H9 (cell line): Measurements from ENCODE around the gene CLDN20. TPM values are rescaled to one million over a fixed set of nuclear protein-coding genes. Genes with fewer than 3 reads are reported as not detected.

Experiments used
- DNase-seq: peaks from one replicate; pipeline ENCODE4 v3.0.0-alpha.2; 2017
- H2AFZ ChIP-seq: one replicate; pipeline ENCODE4 v1.6.1; 2013; ENCODE audit warnings: mild to moderate bottlenecking, low read length, control low read depth, moderate library complexity
- H2AK5ac ChIP-seq: 2 replicates; pipeline ENCODE4 v1.6.1; 2013; ENCODE audit warnings: low read length, control low read depth, mixed read lengths; ENCODE audit not compliant: insufficient read length
- H2BK120ac ChIP-seq: one replicate; pipeline ENCODE4 v1.6.1; 2013; ENCODE audit warnings: low read depth, mild to moderate bottlenecking, low read length, control low read depth, inconsistent platforms; ENCODE audit not compliant: poor library complexity, severe bottlenecking
- H2BK12ac ChIP-seq: 2 replicates; pipeline ENCODE4 v1.6.1; 2013; ENCODE audit warnings: low read length, control low read depth, mixed read lengths, low read depth; ENCODE audit not compliant: insufficient read length
- H2BK15ac ChIP-seq: 2 replicates; pipeline ENCODE4 v1.6.1; 2013; ENCODE audit warnings: low read depth, low read length, control low read depth
- H2BK20ac ChIP-seq: one replicate; pipeline ENCODE4 v1.6.1; 2013; ENCODE audit warnings: low read depth, mild to moderate bottlenecking, low read length, control low read depth, inconsistent platforms; ENCODE audit not compliant: poor library complexity, severe bottlenecking
- H2BK5ac ChIP-seq: 2 replicates; pipeline ENCODE4 v1.6.1; 2013; ENCODE audit warnings: low read length, control low read depth, mixed read lengths; ENCODE audit not compliant: insufficient read length
- H3K14ac ChIP-seq: 2 replicates; pipeline ENCODE4 v1.6.1; 2013; ENCODE audit warnings: low read length, control low read depth; ENCODE audit not compliant: insufficient read depth
- H3K18ac ChIP-seq: 2 replicates; pipeline ENCODE4 v1.6.1; 2013; ENCODE audit warnings: low read depth, mild to moderate bottlenecking, mixed read lengths, low read length, control low read depth; ENCODE audit not compliant: insufficient read length
- H3K23ac ChIP-seq: 2 replicates; pipeline ENCODE4 v1.6.1; 2013; ENCODE audit warnings: low read length, control low read depth, mixed read lengths, low read depth; ENCODE audit not compliant: insufficient read length
- H3K23me2 ChIP-seq: 2 replicates; pipeline ENCODE4 v1.6.1; 2013; ENCODE audit warnings: low read depth, mild to moderate bottlenecking, mixed read lengths, low read length, control low read depth; ENCODE audit not compliant: insufficient read length, poor library complexity, severe bottlenecking
- H3K27ac ChIP-seq: 2 replicates; pipeline ENCODE4 v1.5.1; 2013; ENCODE audit warnings: low read length, control low read depth, mixed read lengths, low read depth; ENCODE audit not compliant: insufficient read length
- H3K27me3 ChIP-seq: 2 replicates; pipeline ENCODE4 v1.6.1; 2013; ENCODE audit warnings: low read length, control low read depth, inconsistent platforms; ENCODE audit not compliant: insufficient read depth
- H3K4ac ChIP-seq: 2 replicates; pipeline ENCODE4 v1.6.1; 2013; ENCODE audit warnings: low read depth, mild to moderate bottlenecking, control low read depth, inconsistent platforms, low read length, moderate library complexity
- H3K4me1 ChIP-seq: 2 replicates; pipeline ENCODE4 v1.6.1; 2013; ENCODE audit warnings: low read length, control low read depth, inconsistent platforms; ENCODE audit not compliant: insufficient read depth
- H3K4me2 ChIP-seq: 2 replicates; pipeline ENCODE4 v1.6.1; 2013; ENCODE audit warnings: low read length, control low read depth, mixed read lengths; ENCODE audit not compliant: insufficient read length, insufficient read depth
- H3K56ac ChIP-seq: 2 replicates; pipeline ENCODE4 v1.6.1; 2013; ENCODE audit warnings: low read depth, mild to moderate bottlenecking, mixed read lengths, low read length, control low read depth; ENCODE audit not compliant: insufficient read length
- H3K79me1 ChIP-seq: 2 replicates; pipeline ENCODE4 v1.6.1; 2013; ENCODE audit warnings: low read depth, mild to moderate bottlenecking, moderate library complexity, low read length, control low read depth, inconsistent platforms; ENCODE audit not compliant: insufficient read depth, poor library complexity, severe bottlenecking
- H3K79me2 ChIP-seq: 2 replicates; pipeline ENCODE4 v1.6.1; 2013; ENCODE audit warnings: low read length, control low read depth, inconsistent platforms; ENCODE audit not compliant: insufficient read depth
- H3K9ac ChIP-seq: 2 replicates; pipeline ENCODE4 v1.6.1; 2013; ENCODE audit warnings: low read length, control low read depth, mixed read lengths; ENCODE audit not compliant: insufficient read length; ENCODE audit errors: extremely low read depth
- H3K9me3 ChIP-seq: one replicate; pipeline ENCODE4 v1.6.1; 2013; ENCODE audit warnings: low read depth, low read length, inconsistent platforms; ENCODE audit not compliant: control insufficient read depth
- H3T11ph ChIP-seq: one replicate; pipeline ENCODE4 v1.6.1; 2013; ENCODE audit warnings: mild to moderate bottlenecking, low read length, control low read depth, inconsistent platforms
- H4K20me1 ChIP-seq: one replicate; pipeline ENCODE4 v1.6.1; 2013; ENCODE audit not compliant: control insufficient read depth, insufficient read length, insufficient read depth
- H4K5ac ChIP-seq: 2 replicates; pipeline ENCODE4 v1.6.1; 2013; ENCODE audit warnings: low read depth, mild to moderate bottlenecking, mixed read lengths, low read length, control low read depth; ENCODE audit not compliant: insufficient read length
- H4K8ac ChIP-seq: replicated peaks from 2 replicates; pipeline ENCODE4 v1.6.1; 2013; ENCODE audit warnings: low read length, control low read depth, mixed read lengths, low read depth; ENCODE audit not compliant: insufficient read length
- H4K91ac ChIP-seq: 2 replicates; pipeline ENCODE4 v1.6.1; 2013; ENCODE audit warnings: low read depth, mild to moderate bottlenecking, moderate library complexity, mixed read lengths, low read length, control low read depth; ENCODE audit not compliant: insufficient read length
- H3K27ac Mint-ChIP-seq, 3 experiments: 2 replicates in 2 of 3; 3 replicates in 1 of 3; pipeline ENCODE4 v1.8.0; 2020 to 2021; ENCODE audit warnings: mixed read lengths in 3 of 3, mild to moderate bottlenecking in 1 of 3, moderate library complexity in 1 of 3
- H3K27me3 Mint-ChIP-seq: 2 replicates; pipeline ENCODE4 v1.8.0; 2021; ENCODE audit warnings: low read depth, mild to moderate bottlenecking, moderate library complexity, mixed read lengths
- H3K36me3 Mint-ChIP-seq, 3 experiments: 2 replicates in 2 of 3; 3 replicates in 1 of 3; pipeline ENCODE4 v1.8.0; 2020 to 2021; ENCODE audit warnings: low read depth in 3 of 3, mixed read lengths in 3 of 3; ENCODE audit not compliant: insufficient read depth in 1 of 3
- H3K4me1 Mint-ChIP-seq, 2 experiments: 2 replicates each; pipeline ENCODE4 v1.8.0; 2020; ENCODE audit warnings: mixed read lengths in 2 of 2
- H3K4me3 Mint-ChIP-seq, 2 experiments: 2 replicates in 1 of 2; 3 replicates in 1 of 2; pipeline ENCODE4 v1.8.0; 2020 to 2021; ENCODE audit warnings: mild to moderate bottlenecking in 2 of 2, mixed read lengths in 2 of 2, moderate library complexity in 1 of 2
- H3K9me3 Mint-ChIP-seq, 2 experiments: 2 replicates in 1 of 2; 3 replicates in 1 of 2; pipeline ENCODE4 v1.8.0; 2020; ENCODE audit warnings: mild to moderate bottlenecking in 2 of 2, mixed read lengths in 2 of 2, moderate library complexity in 1 of 2
- WGBS: extraction: QIAGEN DNeasy Blood & Tissue Kit; methylation state at CpG from one replicate; pipeline ENCODE4 v1.1.7; 2013; ENCODE audit warnings: missing lambda C conversion rate, low lambda C conversion rate, mixed read lengths; ENCODE audit not compliant: insufficient read length; ENCODE audit errors: extremely low coverage; 5-methylcytosine and 5-hydroxymethylcytosine counted together
- total RNA-seq: library from RNA; stranded (reverse); gene quantifications from 2 replicates; pipeline ENCODE4 v1.2.1, GENCODE V29; 2021
- TF ChIP-seq, protein P1 (sequence below): fragments of 200-600 bp; sonication (generic); conservative IDR thresholded peaks from 3 replicates; pipeline ENCODE4 v1.8.0; 2021; ENCODE audit warnings: antibody characterized with exemption, mild to moderate bottlenecking

Gene CLDN20
- total RNA-seq, 1 experiment from 2014 or later, result not detected

DNA sequence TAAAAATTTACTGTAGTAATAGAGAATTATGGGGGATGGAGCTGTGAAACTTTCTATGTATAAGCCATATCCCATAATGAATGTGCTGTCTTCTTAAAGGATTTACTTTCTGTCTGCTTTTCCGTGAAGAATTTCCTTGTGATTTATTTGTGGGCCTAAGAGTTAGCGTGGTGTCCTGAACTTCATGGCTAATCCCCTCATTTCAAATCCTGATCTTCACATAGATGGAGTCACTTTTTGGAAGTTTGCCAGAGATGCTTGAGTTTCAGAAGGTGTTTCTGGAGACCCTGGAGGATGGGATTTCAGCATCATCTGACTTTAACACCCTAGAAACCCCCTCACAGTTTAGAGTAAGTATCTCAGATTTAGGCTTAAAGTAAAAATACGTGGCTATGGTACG lies 19.4 kb upstream of the CLDN20 start:
- Mint-ChIP-seq H3K4me3 (no peak overlapping the region), H3K9me3 (peaks cover 5 to 11% of the 10 kb centered on the region in 2 experiments; a peak in 4 of 5 replicates), H3K27ac (no peak overlapping the region), H3K27me3 (0 out of 2 replicates have a peak, but pooled peaks cover 2% of the 10 kb centered on the region), H3K36me3 (peaks cover 18 to 65% (median 50%) of the 10 kb centered on the region in 3 experiments; a peak in 6 of 7 replicates), H3K4me1 (peaks cover 6 to 9% of the 10 kb centered on the region in 2 experiments)
- Histone ChIP-seq H3K18ac (no peak overlapping the region), H3K4ac (no peak overlapping the region), H3K79me1 (no peaks in the 10 kb centered on the region), H4K20me1 (no peaks in the 10 kb centered on the region), H3K9me3 (no peaks in the 10 kb centered on the region), H3K23me2 (no peaks in the 10 kb centered on the region), H3K23ac (no peak overlapping the region), H2BK20ac (no peak overlapping the region), H2AK5ac (no peak overlapping the region), H3K9ac (no peak overlapping the region), H3K27me3 (no peaks in the 10 kb centered on the region), H2BK15ac (no peak overlapping the region), H2BK12ac (no peak overlapping the region), H4K8ac (no peak overlapping the region), H3K27ac (no peak overlapping the region), H4K5ac (no peak overlapping the region), H3K4me2 (no peak overlapping the region), H3T11ph (no peak overlapping the region), H3K79me2 (no peaks in the 10 kb centered on the region), H3K14ac (no peak overlapping the region), H3K4me1 (no peaks in the 10 kb centered on the region), H4K91ac (no peak overlapping the region), H2AFZ (no peak overlapping the region), H2BK5ac (no peak overlapping the region), H2BK120ac (no peak overlapping the region), H3K56ac (no peak overlapping the region)
- no CpG with 5 or more reads among the region's 4 CpGs for WGBS
- DNase-seq, result no peak
- TF ChIP-seq, protein P1, sequence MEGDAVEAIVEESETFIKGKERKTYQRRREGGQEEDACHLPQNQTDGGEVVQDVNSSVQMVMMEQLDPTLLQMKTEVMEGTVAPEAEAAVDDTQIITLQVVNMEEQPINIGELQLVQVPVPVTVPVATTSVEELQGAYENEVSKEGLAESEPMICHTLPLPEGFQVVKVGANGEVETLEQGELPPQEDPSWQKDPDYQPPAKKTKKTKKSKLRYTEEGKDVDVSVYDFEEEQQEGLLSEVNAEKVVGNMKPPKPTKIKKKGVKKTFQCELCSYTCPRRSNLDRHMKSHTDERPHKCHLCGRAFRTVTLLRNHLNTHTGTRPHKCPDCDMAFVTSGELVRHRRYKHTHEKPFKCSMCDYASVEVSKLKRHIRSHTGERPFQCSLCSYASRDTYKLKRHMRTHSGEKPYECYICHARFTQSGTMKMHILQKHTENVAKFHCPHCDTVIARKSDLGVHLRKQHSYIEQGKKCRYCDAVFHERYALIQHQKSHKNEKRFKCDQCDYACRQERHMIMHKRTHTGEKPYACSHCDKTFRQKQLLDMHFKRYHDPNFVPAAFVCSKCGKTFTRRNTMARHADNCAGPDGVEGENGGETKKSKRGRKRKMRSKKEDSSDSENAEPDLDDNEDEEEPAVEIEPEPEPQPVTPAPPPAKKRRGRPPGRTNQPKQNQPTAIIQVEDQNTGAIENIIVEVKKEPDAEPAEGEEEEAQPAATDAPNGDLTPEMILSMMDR, result no peak
